Spleen (tissue), 7 donors: ENCODE data around the gene ZFP62.

Experiments
- CTCF ChIP-seq, 11 experiments: fragments of 200-600 bp in 7 of 11; fragments of 450-650 bp in 4 of 11; sonication (generic) in 4 of 11; IDR thresholded peaks in 8 of 11; conservative IDR thresholded peaks in 3 of 11; 1 replicate in 7 of 11; 2 replicates in 4 of 11; pipeline versions ENCODE4 v1.4.0 to v1.8.0; 2016 to 2021; ENCODE audit warnings: antibody characterized with exemption in 11 of 11, inconsistent platforms in 4 of 11, mild to moderate bottlenecking in 1 of 11
- POLR2A ChIP-seq, 3 donors: fragments of 450-650 bp; IDR thresholded peaks; one replicate each; pipeline ENCODE4 v1.5.1; 2017; ENCODE audit warnings: antibody characterized with exemption in 3 of 3, mild to moderate bottlenecking in 1 of 3
- donor health status: DM: no; HTN: no; CAD: no; lungs with moderate emphysema.
- donor health status: DM: no; HTN: no; CAD: no.
- donor health status: DM: no; HTN: no; CAD: no.

- TF ChIP-seq CTCF (IDR thresholded peaks at IDR 0.05 in 8 of 11, conservative IDR thresholded peaks at IDR 0.05 in 3 of 11) (no peak), POLR2A (IDR thresholded peaks at IDR 0.05) (no peak)
Observed at GRCh38 chr5:180866985-180867384, 5.9 kb upstream of the ZFP62 start.
